PC-3 (cell line): Measurements from ENCODE around the gene SOAT1.

Experiments used
- CTCF ChIP-seq: fragments of 300-600 bp; sonication (generic); conservative IDR thresholded peaks from 2 replicates; pipeline ENCODE4 v1.5.1; 2017; ENCODE audit warnings: antibody characterized with exemption, low read depth, mild to moderate bottlenecking, low read length
- EZH2phosphoT487 ChIP-seq: fragments of 300-600 bp; sonication (generic); IDR thresholded peaks from 2 replicates; pipeline ENCODE4 v1.6.1; 2018; ENCODE audit warnings: mild to moderate bottlenecking, antibody characterized with exemption, low read length, borderline replicate concordance

- TF ChIP-seq CTCF (no peak), EZH2phosphoT487 (no peak)
Observed at GRCh38 chr1:179300112-179300511, 6.5 kb downstream of the SOAT1 start.
